ENCODE results near the gene ZBTB7C. TPM values are rescaled to one million over a fixed set of nuclear protein-coding genes. Genes with fewer than 3 reads are reported as not detected.

The ZBTB7C gene
- total RNA-seq, 1 experiment from 2014 or later, result 0.84 TPM

DNA sequence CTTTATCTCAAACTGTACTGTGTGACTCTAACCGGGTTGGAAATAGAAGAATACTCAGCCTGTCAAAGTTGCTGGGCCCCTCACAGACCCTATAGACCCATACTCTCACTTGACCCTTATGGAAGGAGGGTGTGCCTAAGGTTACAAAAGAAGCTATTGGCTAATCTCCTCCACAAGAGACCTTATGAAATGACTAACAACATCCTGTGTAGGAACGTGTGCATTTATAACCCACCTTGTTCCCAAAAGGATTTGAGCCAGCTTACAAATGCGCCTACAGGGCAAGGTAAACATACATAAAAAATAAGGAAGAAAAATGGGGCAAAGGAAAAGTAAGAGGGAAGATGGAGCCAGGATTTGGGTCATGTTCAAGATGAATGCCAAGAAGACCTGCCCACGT lies 253.3 kb downstream of the ZBTB7C start:
- in situ Hi-C loops (cut with HindIII; ENCODE audit: low pct_unique_long_range_greater_than_20kb, low sequenced_read_pairs), result no loop called here
- DNase-seq (ENCODE audit: low read depth), result no peak

DNA sequence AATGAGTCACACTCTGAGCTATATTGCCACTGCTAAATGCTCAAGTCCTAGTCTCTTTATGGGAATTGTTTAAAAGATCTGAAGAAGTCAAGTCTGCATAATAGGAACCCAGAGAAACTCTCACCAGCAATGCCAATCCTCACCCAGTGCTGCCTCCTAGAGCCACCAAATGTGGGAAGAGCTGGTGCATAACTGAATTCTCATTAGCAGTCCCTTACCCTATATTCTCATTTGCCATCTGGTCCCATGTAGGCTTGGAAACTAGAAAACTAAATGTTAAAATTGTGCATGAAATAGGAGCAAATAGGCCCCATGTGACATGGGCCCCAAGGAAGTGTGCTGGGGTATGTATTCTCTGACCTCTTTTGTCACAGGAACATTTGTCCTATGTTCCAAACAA lies 254.4 kb downstream of the ZBTB7C start:
- DNase-seq (ENCODE audit: low read depth), result no peak

DNA sequence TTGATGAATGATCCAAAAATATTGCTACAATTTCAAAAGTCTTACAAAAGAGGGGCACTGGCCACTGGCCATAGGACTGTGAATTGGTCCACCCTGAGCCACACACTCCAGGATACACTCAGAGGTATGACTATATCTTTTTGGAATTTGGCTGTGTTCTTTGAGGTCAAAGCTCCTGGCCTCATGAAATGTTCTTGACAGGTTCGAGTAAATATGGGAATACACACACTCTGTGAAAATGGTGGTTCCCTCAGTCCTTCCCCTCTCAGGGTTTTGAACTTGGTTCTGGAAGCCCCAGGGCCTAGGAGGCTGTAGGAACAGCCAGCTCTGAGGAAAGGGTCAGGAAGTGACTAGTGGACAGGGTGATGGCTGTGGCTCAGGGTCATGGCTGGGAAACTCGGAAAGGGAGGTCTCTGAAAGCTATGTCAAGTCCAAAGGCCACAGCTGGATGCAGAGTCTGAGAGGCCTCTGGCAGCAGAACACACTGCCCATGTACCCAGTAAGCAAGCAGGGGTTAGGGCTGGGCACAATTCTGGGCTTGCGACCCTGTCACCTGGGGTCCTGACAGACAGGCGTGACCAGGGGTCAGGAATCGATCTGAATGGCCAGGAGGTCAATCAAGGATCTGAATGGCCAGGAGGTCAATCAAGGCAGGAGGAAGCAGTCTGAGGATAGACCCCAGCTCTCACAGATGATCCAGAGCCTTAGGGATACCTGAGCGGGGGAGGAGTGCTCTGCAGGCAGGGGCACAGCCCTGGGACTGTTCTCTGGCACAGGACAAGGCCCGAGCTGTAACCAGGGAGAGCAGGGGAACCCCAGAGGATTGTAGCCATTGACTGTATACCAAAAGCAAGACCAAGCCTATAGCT lies 255.3 kb downstream of the ZBTB7C start:
- no peak for DNase-seq (ENCODE audit: low read depth)
- in situ Hi-C loops (cut with HindIII; ENCODE audit: low pct_unique_long_range_greater_than_20kb, low sequenced_read_pairs), result no loop called here

More for the DNA sequence above, 254.4 kb downstream of the ZBTB7C start:
- in situ Hi-C loops (cut with HindIII; ENCODE audit: low pct_unique_long_range_greater_than_20kb, low sequenced_read_pairs), result no loop called here

- DNase-seq (ENCODE audit: low read depth), result no peak
- in situ Hi-C loops (cut with HindIII; ENCODE audit: low pct_unique_long_range_greater_than_20kb, low sequenced_read_pairs), result no loop called here
These were observed 256.6 kb downstream of the ZBTB7C start for GRCh38 chr18:48152549-48152948.

- DNase-seq (ENCODE audit: low read depth), result peak; percentile 14
- in situ Hi-C loops (cut with HindIII; ENCODE audit: low pct_unique_long_range_greater_than_20kb, low sequenced_read_pairs), result no loop called here
These were observed 257.6 kb downstream of the ZBTB7C start for GRCh38 chr18:48151421-48152065.

DNA sequence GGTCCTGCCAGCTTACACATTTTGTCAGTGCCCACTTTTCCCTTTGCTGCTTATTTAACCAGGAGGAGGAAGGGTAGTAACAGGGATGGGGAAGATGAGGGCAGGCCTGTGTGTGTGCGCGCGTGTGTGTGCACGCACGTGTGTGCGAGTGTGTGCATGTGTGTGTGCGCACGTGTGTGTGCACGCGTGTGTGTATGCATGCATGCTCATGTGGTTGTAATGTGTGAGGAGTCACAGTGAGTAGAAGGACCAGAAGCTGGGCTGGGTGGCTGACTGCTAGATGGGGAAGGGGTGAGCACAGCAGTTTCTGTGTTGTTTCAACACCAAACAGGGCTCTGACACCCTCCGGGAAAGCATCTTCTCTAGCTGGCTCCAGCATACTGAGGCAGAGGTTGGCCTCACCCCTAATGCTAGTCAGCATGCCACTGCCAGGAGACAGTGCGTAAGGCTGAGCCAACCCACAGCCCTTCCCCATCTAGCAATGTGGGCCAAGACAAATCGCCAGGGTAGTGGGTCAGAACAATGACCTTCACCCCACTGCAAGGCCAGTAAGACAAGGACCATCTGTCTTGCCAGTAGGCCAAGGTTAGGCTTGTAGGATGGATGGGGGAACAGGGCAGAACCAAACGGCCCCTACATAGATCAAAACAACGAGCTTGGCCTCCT lies 260.0 kb downstream of the ZBTB7C start:
- in situ Hi-C loops (cut with HindIII; ENCODE audit: low pct_unique_long_range_greater_than_20kb, low sequenced_read_pairs), result no loop called here

DNA sequence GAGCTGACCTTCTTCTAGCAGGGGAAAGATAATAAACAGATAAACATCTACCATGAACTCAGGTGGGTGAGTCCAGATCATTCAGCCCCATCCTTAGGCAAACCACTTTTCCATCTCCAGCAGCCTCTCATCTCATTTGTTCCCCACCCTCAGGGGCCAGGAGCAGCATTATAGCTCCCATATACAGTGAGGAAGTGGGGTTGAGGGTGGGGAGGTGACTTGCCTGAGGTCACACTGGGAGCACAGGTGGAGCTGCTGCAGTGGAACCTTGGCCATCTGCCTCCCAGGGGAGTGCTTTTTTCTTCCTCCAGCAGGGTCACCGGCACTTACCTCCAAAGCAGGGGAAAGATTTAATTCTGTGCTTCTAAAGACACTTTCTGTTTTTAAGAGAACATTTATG lies 266.2 kb downstream of the ZBTB7C start:
- in situ Hi-C loops (cut with HindIII; ENCODE audit: low pct_unique_long_range_greater_than_20kb, low sequenced_read_pairs), result no loop called here
- DNase-seq (ENCODE audit: low read depth), result no peak

More for the DNA sequence above, 260.0 kb downstream of the ZBTB7C start:
- DNase-seq (ENCODE audit: low read depth), result no peak

- no peak for DNase-seq (ENCODE audit: low read depth)
- in situ Hi-C loops (cut with HindIII; ENCODE audit: low pct_unique_long_range_greater_than_20kb, low sequenced_read_pairs), result no loop called here
These were observed 266.8 kb downstream of the ZBTB7C start for GRCh38 chr18:48142353-48142752.

GRCh38 chr18:48140731-48141130 lies 268.5 kb downstream of the ZBTB7C start:
- DNase-seq (ENCODE audit: low read depth), result no peak
- in situ Hi-C loops (cut with HindIII; ENCODE audit: low pct_unique_long_range_greater_than_20kb, low sequenced_read_pairs), result no loop called here

DNA sequence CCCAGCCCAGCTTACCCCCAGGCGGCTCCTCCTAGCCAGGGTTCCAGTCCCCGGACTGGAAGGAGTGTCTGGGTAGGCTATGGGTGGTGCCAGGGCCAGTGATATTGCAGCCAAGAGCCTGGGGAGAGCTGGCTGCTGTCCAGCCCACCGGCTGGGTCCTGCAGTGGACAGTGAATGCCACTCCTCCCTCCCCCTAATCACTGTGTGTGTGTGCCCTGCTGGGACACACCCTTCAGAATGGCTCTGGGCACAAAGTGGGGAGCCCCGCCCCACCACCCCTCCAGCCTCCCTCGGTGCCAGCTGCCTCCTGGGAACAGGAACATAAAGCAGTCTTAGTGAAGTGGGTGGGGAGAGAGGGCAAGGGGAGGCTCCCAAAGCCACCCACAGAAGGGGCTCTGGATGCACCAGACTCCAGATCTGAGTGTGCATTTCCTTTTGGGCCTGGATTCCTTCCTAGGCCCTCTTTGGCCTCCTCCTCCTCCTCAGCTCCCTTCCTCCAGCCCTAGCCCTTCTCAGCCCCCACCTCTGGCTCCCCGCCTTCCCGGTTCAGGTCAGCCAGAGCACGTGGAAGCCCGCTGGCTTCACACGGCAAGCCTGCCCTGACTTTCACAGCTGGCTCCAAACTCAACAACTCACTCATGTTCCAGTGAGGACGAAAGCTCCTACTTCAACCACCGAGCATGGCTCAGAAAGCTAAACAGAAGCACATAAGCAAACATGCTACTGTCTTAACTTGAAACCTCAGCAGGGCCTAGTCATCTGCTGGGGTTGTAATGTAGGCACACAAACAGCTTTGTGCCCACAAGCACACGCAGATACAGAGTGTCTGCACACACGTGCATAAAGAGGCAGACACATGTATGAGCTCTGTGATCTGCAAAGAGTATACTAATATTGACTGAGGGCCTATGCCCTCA lies 269.5 kb downstream of the ZBTB7C start:
- in situ Hi-C loops (cut with HindIII; ENCODE audit: low pct_unique_long_range_greater_than_20kb, low sequenced_read_pairs), result no loop called here
- peak; percentile 12 for DNase-seq (ENCODE audit: low read depth)

- in situ Hi-C loops (cut with HindIII; ENCODE audit: low pct_unique_long_range_greater_than_20kb, low sequenced_read_pairs), result no loop called here
- no peak for DNase-seq (ENCODE audit: low read depth)
These were observed 270.3 kb downstream of the ZBTB7C start for GRCh38 chr18:48138660-48139430.

DNA sequence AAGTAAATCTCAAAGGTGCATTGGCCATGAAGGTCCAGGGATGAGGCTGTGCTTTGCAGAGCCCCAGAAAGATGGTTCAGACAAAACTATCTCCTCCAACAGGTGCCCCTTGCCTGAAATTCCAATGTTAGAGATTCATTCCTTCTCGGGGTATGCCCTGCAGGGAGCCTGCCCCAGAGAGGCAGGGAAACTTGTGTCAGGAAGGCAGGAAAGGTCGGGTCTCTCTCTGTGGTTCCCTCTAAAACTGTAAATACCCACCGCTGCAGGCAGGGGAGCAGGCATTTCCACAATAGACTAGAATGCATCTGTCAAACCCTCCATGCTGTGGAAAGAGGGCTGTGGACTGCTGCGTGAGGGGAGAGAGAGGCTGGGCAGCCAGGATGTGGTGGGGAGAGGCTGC lies 271.0 kb downstream of the ZBTB7C start:
- in situ Hi-C loops (cut with HindIII; ENCODE audit: low pct_unique_long_range_greater_than_20kb, low sequenced_read_pairs), result no loop called here
- DNase-seq (ENCODE audit: low read depth), result no peak

DNA sequence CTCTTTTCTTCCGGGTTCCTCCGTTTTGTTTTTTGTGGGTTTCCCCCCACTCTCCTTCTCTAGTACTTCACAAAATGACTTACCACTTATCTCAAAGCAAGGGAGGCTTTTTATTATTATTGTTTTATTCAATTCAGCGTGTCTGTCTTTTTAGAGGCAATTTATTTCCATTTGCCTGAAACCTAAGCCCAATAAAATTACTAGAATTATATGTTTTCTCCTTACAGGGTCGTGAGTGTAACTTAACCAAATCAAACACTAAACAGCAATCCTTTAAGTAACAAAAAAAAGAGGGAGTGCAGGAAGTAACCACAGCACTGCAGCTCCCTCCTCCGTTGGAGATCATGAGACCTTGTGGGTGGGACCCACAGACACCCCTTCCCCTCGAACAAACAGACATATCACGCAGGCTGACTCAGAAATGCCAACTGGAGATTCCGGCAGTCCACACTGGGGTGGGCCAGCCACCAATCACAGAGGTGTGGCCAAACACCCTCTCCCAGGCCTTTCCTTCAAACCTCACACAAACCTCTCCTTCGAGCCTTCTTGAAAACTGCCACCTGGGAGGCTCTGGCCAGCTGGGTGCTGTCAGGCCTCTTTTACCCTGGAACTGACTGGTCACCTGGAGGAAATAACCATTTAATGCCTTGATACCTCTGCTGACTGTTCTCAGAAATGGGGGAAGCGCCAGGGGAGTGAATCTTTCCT lies 271.7 kb downstream of the ZBTB7C start:
- no peak for DNase-seq (ENCODE audit: low read depth)
- in situ Hi-C loops (cut with HindIII; ENCODE audit: low pct_unique_long_range_greater_than_20kb, low sequenced_read_pairs), result no loop called here

DNA sequence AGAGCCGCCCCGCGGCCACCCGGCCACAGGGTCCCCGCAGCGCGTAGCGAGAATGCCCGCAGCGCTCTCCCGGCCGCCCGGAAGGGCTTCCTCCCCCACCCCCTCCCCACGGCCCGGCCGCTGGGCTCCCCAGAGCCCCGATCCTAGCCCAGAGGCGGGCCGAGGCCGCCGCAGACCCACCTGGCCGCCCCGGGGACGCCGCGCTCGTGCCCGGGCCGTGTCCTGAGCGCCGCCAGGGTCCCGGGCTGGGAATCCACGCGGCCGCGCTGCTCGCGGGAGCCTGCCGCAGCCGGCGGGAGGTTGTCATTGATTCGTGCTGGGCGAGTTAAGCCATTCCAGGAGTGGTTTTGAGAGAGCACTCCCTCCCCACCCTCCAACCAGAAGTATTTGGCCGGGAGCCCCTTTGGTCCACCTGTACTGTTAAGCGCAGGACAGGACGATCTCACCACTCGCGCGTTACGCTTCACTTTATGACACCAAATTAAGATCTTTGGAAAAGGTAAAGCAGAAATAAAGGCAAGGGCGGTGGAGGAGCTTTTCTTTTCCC lies 272.3 kb downstream of the ZBTB7C start:
- no peak for DNase-seq (ENCODE audit: low read depth)
- in situ Hi-C loops (cut with HindIII; ENCODE audit: low pct_unique_long_range_greater_than_20kb, low sequenced_read_pairs), result no loop called here

DNA sequence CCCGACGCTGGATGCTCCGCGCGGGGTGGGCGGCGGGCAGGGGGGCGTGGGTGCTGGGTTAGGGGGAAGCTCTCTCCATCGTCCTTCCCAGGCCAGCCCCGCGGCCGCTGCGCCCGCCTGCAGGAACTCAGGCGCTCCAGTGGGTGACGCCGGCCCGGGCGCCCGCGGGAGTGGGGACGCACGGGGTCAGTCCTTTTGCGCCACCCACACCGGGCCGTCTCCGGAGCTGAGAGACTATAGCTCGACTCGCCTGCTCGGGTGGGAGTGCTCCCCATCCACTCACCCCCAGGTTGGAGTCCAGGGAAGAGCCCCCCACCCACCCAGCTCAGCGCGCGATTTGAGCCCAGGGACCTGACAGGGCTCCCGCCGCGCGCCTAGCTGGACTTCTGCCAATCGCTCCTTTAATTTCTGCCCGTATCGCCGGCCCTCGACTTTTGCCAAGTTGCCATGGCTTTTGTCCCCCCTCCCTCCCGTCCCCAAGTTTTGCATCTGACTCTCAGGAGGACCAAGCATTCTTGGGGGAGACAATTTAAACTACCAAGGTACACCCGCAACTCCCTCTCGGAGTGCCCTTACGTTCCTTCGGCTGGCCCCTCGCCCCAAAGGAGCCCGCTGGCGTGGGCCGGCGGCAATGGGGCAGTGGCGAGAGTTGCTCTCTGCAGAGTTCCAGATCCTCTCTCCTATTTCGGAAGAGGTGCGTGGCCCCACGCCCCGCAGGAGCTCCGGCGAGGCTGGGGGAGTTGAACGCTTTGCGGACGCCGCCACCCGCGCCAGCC lies 272.9 kb downstream of the ZBTB7C start:
- in situ Hi-C loops (cut with HindIII; ENCODE audit: low pct_unique_long_range_greater_than_20kb, low sequenced_read_pairs), result no loop called here
- DNase-seq (ENCODE audit: low read depth), result no peak

GRCh38 chr18:48135436-48135966 lies 273.7 kb downstream of the ZBTB7C start:
- no peak for DNase-seq (ENCODE audit: low read depth)
- in situ Hi-C loops (cut with HindIII; ENCODE audit: low pct_unique_long_range_greater_than_20kb, low sequenced_read_pairs), result no loop called here
